GM13976 (cell line): ENCODE data around the gene RALY.
A peak's percentile ranks its signal among the peaks of the same experiment; 100 is the strongest.
"Not testable (repeated sequence)": the region's sequence is repeated elsewhere in the genome, so short reads cannot be mapped to it uniquely, and the experiment has no call there.

Source experiments
- DNase-seq: peaks from one replicate; pipeline ENCODE4 v3.0.0; 2012; ENCODE audit warnings: low spot score
- CTCF ChIP-seq: IDR thresholded peaks from 2 replicates; pipeline ENCODE4 v1.5.1; 2012; ENCODE audit warnings: borderline replicate concordance, mild to moderate bottlenecking; ENCODE audit not compliant: insufficient read depth; ENCODE audit errors: extremely low read depth, missing control alignments, control extremely low read depth
- in situ Hi-C: fragments of 300-500 bp; cut with MboI; formaldehyde crosslinking; loops from one replicate; pipeline ENCODE4 v1.12.0; 2022; ENCODE audit warnings: low sequenced_read_pairs, mixed read lengths, inconsistent platforms; ENCODE audit not compliant: unreplicated experiment

The RALY gene

GRCh38 chr20:34124469-34125249, 130.9 kb downstream of the RALY start:
- no peak for TF ChIP-seq CTCF
- in situ Hi-C loops: no loop called here
- DNase-seq: peak; percentile 67

- in situ Hi-C loops: no loop called here
- DNase-seq: no peak
- TF ChIP-seq CTCF: no peak
Measured at GRCh38 chr20:34127792-34128191, 134.1 kb downstream of the RALY start.

- peak; percentile 77 for DNase-seq
- TF ChIP-seq CTCF: peak; percentile 84
- in situ Hi-C loops: no loop called here
Measured at GRCh38 chr20:34129518-34130162, 135.9 kb downstream of the RALY start.

GRCh38 chr20:34131491-34131890, 137.8 kb downstream of the RALY start:
- no peak for TF ChIP-seq CTCF
- in situ Hi-C loops: no loop called here
- DNase-seq: no peak

GRCh38 chr20:34132491-34132890, 138.8 kb downstream of the RALY start:
- in situ Hi-C loops, DNase-seq: not testable (repeated sequence)

- in situ Hi-C loops: not testable (repeated sequence)
Measured at GRCh38 chr20:34132943-34133342, 139.2 kb downstream of the RALY start.

GRCh38 chr20:34133365-34133860, 139.7 kb downstream of the RALY start:
- DNase-seq, in situ Hi-C loops: not testable (repeated sequence)

More at GRCh38 chr20:34132943-34133342, 139.2 kb downstream of the RALY start:
- not testable (repeated sequence) for DNase-seq
